Measurements from ENCODE around the gene GIGYF2. TPM values are rescaled to one million over a fixed set of nuclear protein-coding genes. Genes with fewer than 3 reads are reported as not detected.
"Not testable (repeated sequence)": the region's sequence is repeated elsewhere in the genome, so short reads cannot be mapped to it uniquely, and the experiment has no call there.

Gene GIGYF2
- total RNA-seq, 1 donor from 2014 or later, result 63.4 TPM

DNA sequence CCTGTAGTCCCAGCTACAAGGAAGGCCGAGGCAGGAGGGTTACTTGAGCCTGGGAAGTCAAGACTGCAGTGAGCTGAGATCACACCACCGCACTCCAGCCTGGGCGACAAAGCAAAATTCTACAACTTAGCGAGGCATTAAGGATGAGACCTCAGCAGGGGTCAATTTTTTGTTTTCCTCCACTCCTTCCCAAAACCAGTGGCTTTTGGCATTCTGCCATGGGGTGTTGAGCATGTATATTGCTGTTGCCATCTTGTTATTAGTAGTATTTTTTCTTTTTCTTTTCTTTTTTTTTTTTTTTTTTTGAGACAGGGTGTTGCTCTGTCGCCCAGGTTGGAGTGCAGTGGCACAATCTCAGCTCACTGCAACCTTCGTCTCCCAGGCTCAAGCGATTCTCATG is 8.9 kb upstream of the GIGYF2 start:
- Mint-ChIP-seq H3K27me3 (ENCODE audit: unreplicated experiment) (no peaks in the 10 kb centered on the region), H3K4me1 (ENCODE audit: unreplicated experiment) (peaks cover 15% of the 10 kb centered on the region), H3K4me3 (ENCODE audit: unreplicated experiment) (no peak overlapping the region), H3K27ac (ENCODE audit: unreplicated experiment) (no peak overlapping the region), H3K36me3 (ENCODE audit: unreplicated experiment) (peaks cover 2% of the 10 kb centered on the region), H3K9me3 (ENCODE audit: unreplicated experiment) (no peaks in the 10 kb centered on the region)
- TF ChIP-seq, protein P1, sequence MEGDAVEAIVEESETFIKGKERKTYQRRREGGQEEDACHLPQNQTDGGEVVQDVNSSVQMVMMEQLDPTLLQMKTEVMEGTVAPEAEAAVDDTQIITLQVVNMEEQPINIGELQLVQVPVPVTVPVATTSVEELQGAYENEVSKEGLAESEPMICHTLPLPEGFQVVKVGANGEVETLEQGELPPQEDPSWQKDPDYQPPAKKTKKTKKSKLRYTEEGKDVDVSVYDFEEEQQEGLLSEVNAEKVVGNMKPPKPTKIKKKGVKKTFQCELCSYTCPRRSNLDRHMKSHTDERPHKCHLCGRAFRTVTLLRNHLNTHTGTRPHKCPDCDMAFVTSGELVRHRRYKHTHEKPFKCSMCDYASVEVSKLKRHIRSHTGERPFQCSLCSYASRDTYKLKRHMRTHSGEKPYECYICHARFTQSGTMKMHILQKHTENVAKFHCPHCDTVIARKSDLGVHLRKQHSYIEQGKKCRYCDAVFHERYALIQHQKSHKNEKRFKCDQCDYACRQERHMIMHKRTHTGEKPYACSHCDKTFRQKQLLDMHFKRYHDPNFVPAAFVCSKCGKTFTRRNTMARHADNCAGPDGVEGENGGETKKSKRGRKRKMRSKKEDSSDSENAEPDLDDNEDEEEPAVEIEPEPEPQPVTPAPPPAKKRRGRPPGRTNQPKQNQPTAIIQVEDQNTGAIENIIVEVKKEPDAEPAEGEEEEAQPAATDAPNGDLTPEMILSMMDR (IDR thresholded peaks at IDR 0.05), result no peak
- no peak for DNase-seq (ENCODE audit: extremely low spot score, unreplicated experiment)

DNA sequence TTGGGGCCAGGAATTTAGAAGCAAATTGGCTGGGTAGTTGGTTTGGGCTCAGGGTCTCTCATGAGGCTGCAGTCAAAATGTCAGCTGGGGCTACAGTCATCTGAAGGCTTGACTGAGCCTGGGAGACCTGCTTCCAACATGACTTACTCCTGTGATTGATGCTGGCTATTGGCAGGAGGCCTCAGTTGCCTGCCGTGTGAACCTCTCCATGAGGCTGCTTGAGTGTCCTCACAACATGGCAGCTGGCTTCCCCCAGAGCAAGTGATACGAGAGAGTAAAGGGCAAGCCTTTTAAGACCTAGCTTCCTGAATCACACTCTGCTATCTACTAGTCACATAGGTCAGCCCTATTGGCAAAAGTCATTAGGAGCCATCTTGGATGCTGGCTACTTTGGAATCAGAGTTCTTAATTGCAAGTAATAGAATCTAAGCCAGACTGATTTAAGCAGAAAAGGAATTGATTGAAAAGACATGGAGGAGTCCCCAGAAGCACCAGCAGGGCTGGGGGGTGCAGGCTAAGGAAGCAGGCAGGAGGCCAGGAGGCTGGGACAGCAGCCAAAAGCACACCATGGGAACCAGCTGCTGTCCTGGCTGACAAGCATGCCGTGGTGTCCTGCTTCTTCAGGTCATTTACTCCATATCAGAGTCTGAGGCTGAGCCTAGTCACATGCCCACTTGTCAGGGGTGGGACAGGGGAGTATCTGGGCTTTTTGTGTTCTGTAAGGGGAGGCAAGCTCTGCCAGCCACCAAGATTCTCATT is 7.8 kb upstream of the GIGYF2 start:
- no peak for DNase-seq (ENCODE audit: extremely low spot score, unreplicated experiment)
- no peak overlapping the region for H3K4me3 Mint-ChIP-seq (ENCODE audit: unreplicated experiment)
- H3K27me3 Mint-ChIP-seq (ENCODE audit: unreplicated experiment), result no peaks in the 10 kb centered on the region
- TF ChIP-seq, protein P1 (IDR thresholded peaks at IDR 0.05), result no peak
- H3K36me3 Mint-ChIP-seq (ENCODE audit: unreplicated experiment), result no peaks in the 10 kb centered on the region
- H3K9me3 Mint-ChIP-seq (ENCODE audit: unreplicated experiment), result no peaks in the 10 kb centered on the region
- peak overlapping the region; percentile 55 for H3K27ac Mint-ChIP-seq (ENCODE audit: unreplicated experiment)
- H3K4me1 Mint-ChIP-seq (ENCODE audit: unreplicated experiment), result peaks cover 15% of the 10 kb centered on the region

DNA sequence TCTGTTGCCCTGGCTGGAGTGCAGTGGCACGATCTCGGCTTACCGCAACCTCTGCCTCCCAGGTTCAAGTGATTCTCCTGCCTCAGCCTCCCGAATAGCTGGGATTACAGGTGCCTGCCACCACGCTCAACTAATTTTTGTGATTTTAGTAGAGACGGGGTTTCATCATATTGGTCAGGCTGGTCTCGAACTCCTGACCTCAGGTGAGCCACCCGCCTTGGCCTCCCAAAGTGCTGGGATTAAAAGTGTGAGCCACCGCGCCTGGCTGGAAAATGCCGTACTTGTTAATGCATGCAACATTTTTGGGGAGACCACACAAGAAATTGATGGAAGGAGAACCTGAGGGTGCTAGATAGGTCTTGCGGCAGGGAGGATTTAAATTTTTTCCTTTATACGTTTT is 6.0 kb upstream of the GIGYF2 start:
- H3K9me3 Mint-ChIP-seq (ENCODE audit: unreplicated experiment); H3K27me3 Mint-ChIP-seq (ENCODE audit: unreplicated experiment); H3K36me3 Mint-ChIP-seq (ENCODE audit: unreplicated experiment); H3K27ac Mint-ChIP-seq (ENCODE audit: unreplicated experiment); H3K4me3 Mint-ChIP-seq (ENCODE audit: unreplicated experiment): not testable (repeated sequence)
- H3K4me1 Mint-ChIP-seq (ENCODE audit: unreplicated experiment), result peaks cover 15% of the 10 kb centered on the region
- DNase-seq (ENCODE audit: extremely low spot score, unreplicated experiment), result peak; percentile 17

DNA sequence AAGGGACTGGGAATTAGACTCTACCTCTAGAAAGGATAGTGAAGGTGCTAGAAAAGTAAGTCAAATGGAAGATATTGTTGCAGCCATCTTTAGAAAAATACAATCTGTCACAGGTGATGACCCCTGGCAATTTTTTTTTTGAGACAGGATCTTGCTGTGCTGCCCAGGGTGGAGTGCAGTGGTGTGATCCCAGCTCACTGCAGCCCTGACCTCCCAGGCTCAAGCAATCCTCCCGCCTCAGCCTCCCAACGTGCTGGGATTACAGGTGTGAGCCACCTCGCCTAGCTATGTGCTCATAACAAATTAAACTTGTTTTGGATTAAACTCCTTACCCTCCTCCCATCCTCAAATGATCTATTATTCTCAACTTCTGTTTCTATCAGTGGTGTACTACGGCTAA is 3.8 kb upstream of the GIGYF2 start:
- peak; percentile 27 for DNase-seq (ENCODE audit: extremely low spot score, unreplicated experiment)
- H3K9me3 Mint-ChIP-seq (ENCODE audit: unreplicated experiment), result no peaks in the 10 kb centered on the region

DNA sequence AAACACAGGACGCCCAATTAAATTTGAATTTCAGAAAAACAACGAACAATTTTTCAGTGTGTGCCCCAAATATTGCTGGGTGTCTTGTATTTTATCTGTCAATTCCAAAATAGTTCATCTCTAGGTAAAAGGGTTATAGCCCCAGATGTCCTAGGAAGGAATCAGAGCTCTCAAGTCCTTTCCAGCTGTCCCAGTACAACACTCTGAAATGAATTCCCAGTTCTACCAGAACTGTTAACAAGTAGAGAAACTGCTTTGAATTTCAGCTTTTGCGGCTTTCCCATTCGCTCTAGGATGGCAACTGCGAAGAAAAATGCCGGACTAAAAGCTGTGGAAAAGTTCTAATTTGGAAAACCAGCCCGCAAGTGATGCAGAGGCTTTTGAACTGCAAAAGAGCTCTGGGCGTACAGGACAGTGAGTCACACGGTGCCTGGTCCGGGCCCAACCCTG is 497 bp upstream of the GIGYF2 start:
- peak overlapping the region; percentile 93 for H3K4me3 Mint-ChIP-seq (ENCODE audit: unreplicated experiment)
- TF ChIP-seq, protein P1 (IDR thresholded peaks at IDR 0.05), result no peak

More for the DNA sequence above, 3.8 kb upstream of the GIGYF2 start:
- TF ChIP-seq, protein P1 (IDR thresholded peaks at IDR 0.05), result no peak
- Mint-ChIP-seq H3K27me3 (ENCODE audit: unreplicated experiment) (no peaks in the 10 kb centered on the region), H3K27ac (ENCODE audit: unreplicated experiment) (no peak overlapping the region), H3K4me1 (ENCODE audit: unreplicated experiment) (peaks cover 20% of the 10 kb centered on the region), H3K4me3 (ENCODE audit: unreplicated experiment) (no peak overlapping the region), H3K36me3 (ENCODE audit: unreplicated experiment) (no peaks in the 10 kb centered on the region)

More for the DNA sequence above, 497 bp upstream of the GIGYF2 start:
- H3K9me3 Mint-ChIP-seq (ENCODE audit: unreplicated experiment), result no peaks in the 10 kb centered on the region
- DNase-seq (ENCODE audit: extremely low spot score, unreplicated experiment), result no peak
- H3K4me1 Mint-ChIP-seq (ENCODE audit: unreplicated experiment), result peaks cover 34% of the 10 kb centered on the region
- peaks cover 5% of the 10 kb centered on the region for H3K36me3 Mint-ChIP-seq (ENCODE audit: unreplicated experiment)
- H3K27me3 Mint-ChIP-seq (ENCODE audit: unreplicated experiment), result no peaks in the 10 kb centered on the region
- peak overlapping the region; percentile 83 for H3K27ac Mint-ChIP-seq (ENCODE audit: unreplicated experiment)
